ENCODE results near the gene ISG20. TPM values are rescaled to one million over a fixed set of nuclear protein-coding genes. Genes with fewer than 3 reads are reported as not detected.

Gene ISG20
- polyA plus RNA-seq, 1 donor (not counting 4 experiments of a cell fraction or from before 2014, with no cell fraction given): 8.9 TPM

DNA sequence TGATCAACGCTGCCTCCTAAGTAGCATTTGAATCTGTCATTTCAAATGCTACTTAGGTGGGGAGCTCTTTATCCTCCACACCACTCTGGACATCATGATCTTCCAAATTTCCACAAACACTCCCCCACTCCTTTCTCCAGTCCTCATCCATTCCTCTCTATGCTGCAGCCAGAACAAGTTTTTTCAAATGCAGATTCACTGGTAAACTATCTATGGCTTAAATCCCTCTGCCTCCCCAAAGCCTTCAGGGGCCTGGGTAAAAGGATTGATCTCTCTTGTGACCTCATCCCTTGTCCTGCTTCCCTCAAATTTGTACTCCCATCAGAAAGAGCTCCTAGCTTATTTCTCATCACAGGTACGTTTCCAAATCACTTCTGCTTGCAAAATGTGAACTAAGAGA, 19.0 kb upstream of the ISG20 start:
- peaks cover 31% of the 10 kb centered on the region for H3K79me2 ChIP-seq (ENCODE audit: control insufficient read depth, insufficient read depth, low read length)
- H3K27ac ChIP-seq (ENCODE audit: control insufficient read depth, insufficient read depth, low read length): no peak overlapping the region
- H3K27me3 ChIP-seq (ENCODE audit: control insufficient read depth, extremely low read depth, insufficient read depth, low read length): no peaks in the 10 kb centered on the region
- FAIRE-seq (no peak), DNase-seq (ENCODE audit: low read depth, low spot score) (no peak)
- H3K9me3 ChIP-seq (ENCODE audit: control insufficient read depth, low read depth, low read length): no peaks in the 10 kb centered on the region
- H4K20me1 ChIP-seq (ENCODE audit: control insufficient read depth, extremely low read depth, insufficient read depth, low read length): peaks cover 20% of the 10 kb centered on the region
- dilution Hi-C loops (cut with MboI; ENCODE audit: extremely low pct_ligation_motif_present, low sequenced_read_pairs): no loop called here
- H3K36me3 ChIP-seq (ENCODE audit: control insufficient read depth in 2 of 2, extremely low read depth in 1 of 2, insufficient read depth in 2 of 2, low read length in 2 of 2): peaks cover 11 to 14% of the 10 kb centered on the region in 2 experiments
- H3K4me3 ChIP-seq (ENCODE audit: control insufficient read depth in 2 of 3, extremely low read depth in 1 of 3, insufficient read depth in 2 of 3, low read depth in 1 of 3, low read length in 3 of 3): no peak overlapping the region
- TF ChIP-seq EZH2 (IDR thresholded peaks at IDR 0.05; ENCODE audit: low read length): no peak
- TF ChIP-seq, protein P1, sequence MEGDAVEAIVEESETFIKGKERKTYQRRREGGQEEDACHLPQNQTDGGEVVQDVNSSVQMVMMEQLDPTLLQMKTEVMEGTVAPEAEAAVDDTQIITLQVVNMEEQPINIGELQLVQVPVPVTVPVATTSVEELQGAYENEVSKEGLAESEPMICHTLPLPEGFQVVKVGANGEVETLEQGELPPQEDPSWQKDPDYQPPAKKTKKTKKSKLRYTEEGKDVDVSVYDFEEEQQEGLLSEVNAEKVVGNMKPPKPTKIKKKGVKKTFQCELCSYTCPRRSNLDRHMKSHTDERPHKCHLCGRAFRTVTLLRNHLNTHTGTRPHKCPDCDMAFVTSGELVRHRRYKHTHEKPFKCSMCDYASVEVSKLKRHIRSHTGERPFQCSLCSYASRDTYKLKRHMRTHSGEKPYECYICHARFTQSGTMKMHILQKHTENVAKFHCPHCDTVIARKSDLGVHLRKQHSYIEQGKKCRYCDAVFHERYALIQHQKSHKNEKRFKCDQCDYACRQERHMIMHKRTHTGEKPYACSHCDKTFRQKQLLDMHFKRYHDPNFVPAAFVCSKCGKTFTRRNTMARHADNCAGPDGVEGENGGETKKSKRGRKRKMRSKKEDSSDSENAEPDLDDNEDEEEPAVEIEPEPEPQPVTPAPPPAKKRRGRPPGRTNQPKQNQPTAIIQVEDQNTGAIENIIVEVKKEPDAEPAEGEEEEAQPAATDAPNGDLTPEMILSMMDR (optimal IDR thresholded peaks at IDR 0.05 in 1 of 3, IDR thresholded peaks at IDR 0.05 in 1 of 3, conservative IDR thresholded peaks at IDR 0.05 in 1 of 3; ENCODE audit: extremely low read depth in 1 of 3, insufficient read depth in 2 of 3, low read length in 3 of 3): no peak
- H2AFZ ChIP-seq (ENCODE audit: control insufficient read depth, low read length): no peak overlapping the region
- H3K4me2 ChIP-seq (ENCODE audit: control insufficient read depth, extremely low read depth, insufficient read depth, low read depth, low read length): no peak overlapping the region
- no peak overlapping the region for H3K9ac ChIP-seq (ENCODE audit: control insufficient read depth, extremely low read depth, insufficient read depth, low read length)
- H3K9me1 ChIP-seq (ENCODE audit: control insufficient read depth, extremely low read depth, insufficient read depth, low read length): peaks cover 6% of the 10 kb centered on the region
- H3K4me1 ChIP-seq (ENCODE audit: control insufficient read depth, extremely low read depth, insufficient read depth, low read length): peaks cover 20% of the 10 kb centered on the region

DNA sequence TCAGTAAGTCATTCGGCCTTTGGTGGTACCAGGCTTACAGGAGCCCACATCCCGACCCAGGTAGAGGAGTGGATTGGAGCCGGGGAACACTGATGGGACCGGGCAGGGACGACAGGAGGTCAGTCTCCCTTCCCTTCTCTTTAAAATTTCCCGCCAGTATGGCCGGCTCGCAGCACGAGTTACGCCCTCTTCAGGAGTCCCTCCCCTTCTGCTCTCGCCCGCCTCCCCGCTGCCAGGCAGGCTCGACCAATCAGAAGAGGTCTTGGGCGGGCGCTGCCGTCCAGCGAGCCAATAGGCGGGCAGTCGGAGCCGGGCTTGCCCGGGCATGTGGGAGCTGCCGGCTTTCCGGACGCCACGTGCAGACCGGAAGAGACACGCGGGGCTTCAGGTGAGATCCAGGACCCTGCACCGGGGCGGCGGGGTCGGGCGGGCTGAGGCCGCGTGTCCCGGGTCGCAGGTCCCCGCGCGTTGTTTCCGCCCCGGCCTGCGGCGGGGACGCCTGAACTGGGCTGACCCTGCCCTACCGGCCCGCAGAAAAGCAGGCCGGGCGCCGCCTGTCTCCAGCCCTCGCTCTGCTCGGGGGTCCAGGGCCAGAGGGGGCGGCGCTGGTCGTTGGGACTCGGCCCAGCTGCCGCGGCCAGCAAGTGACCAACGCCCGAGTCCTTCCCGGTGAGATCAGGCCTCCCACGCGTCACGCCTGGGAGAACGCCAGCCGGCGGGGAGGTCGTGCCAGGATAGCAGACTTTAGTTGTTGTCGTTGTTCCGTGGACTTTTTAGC, 17.6 kb upstream of the ISG20 start, which contains the start of gene AEN:
AEN (plus strand) TSS at position 346 of the 778 bp plus-strand sequence. CDS start 4,870 bp downstream, outside the sequence.
- dilution Hi-C loops (cut with MboI; ENCODE audit: extremely low pct_ligation_motif_present, low sequenced_read_pairs): no loop called here
- TF ChIP-seq EZH2 (IDR thresholded peaks at IDR 0.05; ENCODE audit: low read length): no peak
- TF ChIP-seq, protein P1 (optimal IDR thresholded peaks at IDR 0.05 in 1 of 3, IDR thresholded peaks at IDR 0.05 in 1 of 3, conservative IDR thresholded peaks at IDR 0.05 in 1 of 3; ENCODE audit: extremely low read depth in 1 of 3, insufficient read depth in 2 of 3, low read length in 3 of 3): no peak
- H2AFZ ChIP-seq (ENCODE audit: control insufficient read depth, low read length): peak within 1 kb of the TSS; percentile 95
- H4K20me1 ChIP-seq (ENCODE audit: control insufficient read depth, extremely low read depth, insufficient read depth, low read length): peaks cover 26% of the 10 kb centered on the region
- peaks cover 22% of the 10 kb centered on the region for H3K4me1 ChIP-seq (ENCODE audit: control insufficient read depth, extremely low read depth, insufficient read depth, low read length)
- H3K4me2 ChIP-seq (ENCODE audit: control insufficient read depth, extremely low read depth, insufficient read depth, low read depth, low read length): peak within 1 kb of the TSS; percentile 100
- H3K9me3 ChIP-seq (ENCODE audit: control insufficient read depth, low read depth, low read length): no peaks in the 10 kb centered on the region
- H3K9ac ChIP-seq (ENCODE audit: control insufficient read depth, extremely low read depth, insufficient read depth, low read length): peak within 1 kb of the TSS; percentile 99
- FAIRE-seq (no peak), DNase-seq (ENCODE audit: low read depth, low spot score) (peak; percentile 83)
- H3K27ac ChIP-seq (ENCODE audit: control insufficient read depth, insufficient read depth, low read length): peak within 1 kb of the TSS; percentile 98
- H3K36me3 ChIP-seq (ENCODE audit: control insufficient read depth in 2 of 2, extremely low read depth in 1 of 2, insufficient read depth in 2 of 2, low read length in 2 of 2): peaks cover 15 to 21% of the 10 kb centered on the region in 2 experiments
- peak within 1 kb of the TSS; percentile 82 to 99 (median 97) for H3K4me3 ChIP-seq (ENCODE audit: control insufficient read depth in 2 of 3, extremely low read depth in 1 of 3, insufficient read depth in 2 of 3, low read depth in 1 of 3, low read length in 3 of 3)
- H3K79me2 ChIP-seq (ENCODE audit: control insufficient read depth, insufficient read depth, low read length): peaks cover 45% of the 10 kb centered on the region
- no peaks in the 10 kb centered on the region for H3K27me3 ChIP-seq (ENCODE audit: control insufficient read depth, extremely low read depth, insufficient read depth, low read length)
- peaks cover 6% of the 10 kb centered on the region for H3K9me1 ChIP-seq (ENCODE audit: control insufficient read depth, extremely low read depth, insufficient read depth, low read length)

Data from keratinocyte (primary cell).